Heart right ventricle (tissue), 16 donors: Measurements from ENCODE around the gene PRICKLE2. TPM values are rescaled to one million over a fixed set of nuclear protein-coding genes. Genes with fewer than 3 reads are reported as not detected.

Source experiments
- ATAC-seq, 8 donors: fragments of 200-7000 bp; cut with Tn5 transposase; one replicate each; pipeline ENCODE4 v1.9.1; 2020; ENCODE audit warnings: mild to moderate bottlenecking in 8 of 8, moderate library complexity in 8 of 8, moderate number of reproducible peaks in 1 of 8
- DNase-seq, 2 donors: peaks; one replicate each; pipeline ENCODE4 v3.0.0-alpha.2; 2020
- H3K27ac ChIP-seq, 10 donors: fragments of 200-600 bp; sonication (generic) in 2 of 10; one replicate each; pipeline versions ENCODE4 v1.5.0 to v1.8.0; 2020 to 2022; ENCODE audit warnings: mild to moderate bottlenecking in 3 of 10
- H3K27me3 ChIP-seq, 7 donors: fragments of 200-600 bp; one replicate each; pipeline ENCODE4 v1.8.0; 2021 to 2022; ENCODE audit warnings: mild to moderate bottlenecking in 2 of 7
- H3K36me3 ChIP-seq, 9 donors: fragments of 200-600 bp; sonication (generic) in 1 of 9; one replicate each; pipeline versions ENCODE4 v1.5.0 to v1.8.0; 2020 to 2022; ENCODE audit warnings: mild to moderate bottlenecking in 2 of 9
- H3K4me1 ChIP-seq, 9 donors: fragments of 200-600 bp; sonication (generic) in 1 of 9; one replicate each; pipeline versions ENCODE4 v1.5.0 to v1.8.0; 2020 to 2022; ENCODE audit warnings: mild to moderate bottlenecking in 4 of 9
- H3K4me3 ChIP-seq, 10 donors: fragments of 200-600 bp; sonication (generic) in 2 of 10; one replicate each; pipeline versions ENCODE4 v1.5.0 to v1.8.0; 2020 to 2022; ENCODE audit warnings: mild to moderate bottlenecking in 7 of 10, moderate library complexity in 2 of 10
- H3K9me3 ChIP-seq, 11 donors: fragments of 200-600 bp in 10 of 11; sonication (generic) in 2 of 11; one replicate each; pipeline versions ENCODE4 v1.5.0 to v1.8.0; 2013 to 2022; ENCODE audit warnings: mild to moderate bottlenecking in 2 of 11, control low read depth in 1 of 11, moderate library complexity in 1 of 11
- WGBS, 2 donors: extraction: QIAGEN DNeasy Blood & Tissue Kit; methylation state at CpG; one replicate each; pipeline ENCODE4 v1.1.7; 2013; ENCODE audit warnings: inconsistent platforms in 1 of 2; 5-methylcytosine and 5-hydroxymethylcytosine counted together
- intact Hi-C, 10 donors: fragments of 100-400 bp; cut with DNase I; formaldehyde crosslinking; loops; one replicate each; pipeline versions ENCODE4 v1.11.1 to v1.14.2; 2022
- polyA plus RNA-seq, 2 donors: library from polyadenylated mRNA; stranded (reverse); fragments of 200-250 nt; gene quantifications; one replicate each; pipeline ENCODE4 v1.2.3, GENCODE V29; 2013
- total RNA-seq, 10 donors: library from RNA; stranded (reverse); fragmentation: NEBNext Ultra II Directional in 3 of 10; extraction: Animal tissue kit (Norgen Biotek cat#: 25700) in 3 of 10; gene quantifications; one replicate each; pipeline versions ENCODE4 v1.2.1 to v1.2.4, GENCODE V29; 2021 to 2023
- TF ChIP-seq, protein P1 (sequence below), 9 donors: fragments of 200-600 bp; sonication (generic) in 2 of 9; IDR thresholded peaks; one replicate each; pipeline versions ENCODE4 v1.5.0 to v1.8.0; 2021 to 2022; ENCODE audit warnings: antibody characterized with exemption in 9 of 9, mild to moderate bottlenecking in 5 of 9, moderate library complexity in 1 of 9
- donor health status: Arrhythmogenic right ventricular cardiomyopathy.
- donor health status: ischemic (EF 13 %, LVEDD 7.1; RV severe dilation, severe dysfunction).
- donor health status: healthy with polysubstance abuse.
- donor health status: DM: no; HTN: yes; CAD: no.
- donor health status: DM: no; HTN: no; CAD: no.
- donor health status: ischemic (EF 25% LVEDD 6.9; RV normal size, moderate dysfunction).
- donor health status: ischemic (EF 25% LVEDD 5.7; RV mildly dilated, moderate dysfunction).
- donor health status: healthy.
- donor health status: DM: yes; HTN: yes; CAD: no.
- donor health status: Ischemic cardiomyopathy.
- donor health status: ischemic (EF 35%, LVEDD 5.7; RV mildly dilated, moderate dysfunction).
- donor health status: nonischemic (EF 11% LVEDD 7.7; RV severe dilation, severe dysfunction).
- donor health status: DM: yes; HTN: yes; CAD: no.
- donor health status: PGD.
- donor health status: ischemic (EF 29% LVEDD 5.4; RV normal size, mild dysfunction).
- donor health status: nonischemic (EF 23%, LVEDD 6.1; RV moderate dilation, normal function).

The PRICKLE2 gene
- total and polyA plus RNA-seq, 12 donors, result 1.8 to 12.2 (median 8.1) TPM

DNA sequence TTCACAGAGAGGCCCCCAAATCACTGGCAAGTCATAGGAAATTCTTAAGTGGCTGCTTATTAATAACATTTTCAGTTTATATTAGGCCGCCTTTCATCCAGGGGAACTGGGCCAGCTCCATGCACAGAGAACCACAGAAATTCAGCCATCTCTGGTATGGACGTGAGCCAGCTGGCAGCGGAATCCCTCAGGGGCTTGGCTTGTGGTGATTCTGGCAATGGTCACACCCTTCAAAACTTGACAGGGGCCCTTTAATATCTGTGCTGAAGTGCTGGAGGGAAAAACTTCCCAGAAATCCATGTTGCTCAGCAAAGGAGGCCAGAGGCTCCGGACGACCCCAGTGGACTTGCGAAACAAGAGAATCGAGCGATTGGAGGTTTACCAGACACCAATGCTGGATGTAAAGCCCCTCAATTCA, 11.3 kb downstream of the PRICKLE2 start:
- H3K36me3 ChIP-seq, result no peaks in the 10 kb centered on the region
- H3K9me3 ChIP-seq, result no peaks in the 10 kb centered on the region
- ATAC-seq (peak; percentile 53 to 77 (median 70)), DNase-seq (peak; percentile 83)
- no peaks in the 10 kb centered on the region for H3K27me3 ChIP-seq
- 16 to 34% methylated on average over 8 of the region's 8 CpGs for WGBS, 2 donors
- TF ChIP-seq, protein P1, sequence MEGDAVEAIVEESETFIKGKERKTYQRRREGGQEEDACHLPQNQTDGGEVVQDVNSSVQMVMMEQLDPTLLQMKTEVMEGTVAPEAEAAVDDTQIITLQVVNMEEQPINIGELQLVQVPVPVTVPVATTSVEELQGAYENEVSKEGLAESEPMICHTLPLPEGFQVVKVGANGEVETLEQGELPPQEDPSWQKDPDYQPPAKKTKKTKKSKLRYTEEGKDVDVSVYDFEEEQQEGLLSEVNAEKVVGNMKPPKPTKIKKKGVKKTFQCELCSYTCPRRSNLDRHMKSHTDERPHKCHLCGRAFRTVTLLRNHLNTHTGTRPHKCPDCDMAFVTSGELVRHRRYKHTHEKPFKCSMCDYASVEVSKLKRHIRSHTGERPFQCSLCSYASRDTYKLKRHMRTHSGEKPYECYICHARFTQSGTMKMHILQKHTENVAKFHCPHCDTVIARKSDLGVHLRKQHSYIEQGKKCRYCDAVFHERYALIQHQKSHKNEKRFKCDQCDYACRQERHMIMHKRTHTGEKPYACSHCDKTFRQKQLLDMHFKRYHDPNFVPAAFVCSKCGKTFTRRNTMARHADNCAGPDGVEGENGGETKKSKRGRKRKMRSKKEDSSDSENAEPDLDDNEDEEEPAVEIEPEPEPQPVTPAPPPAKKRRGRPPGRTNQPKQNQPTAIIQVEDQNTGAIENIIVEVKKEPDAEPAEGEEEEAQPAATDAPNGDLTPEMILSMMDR (IDR thresholded peaks at IDR 0.05), result no peak
- peaks cover 16 to 90% (median 62%) of the 10 kb centered on the region in 9 donors for H3K4me1 ChIP-seq
- intact Hi-C loops, result loop anchor here in 2 of 10 donors (5.0 kb wide), 2 partner anchors 52 to 53 kb away; no protein-coding TSS in a partner anchor
- peak overlapping the region in 9 of 10 donors; percentile 9 to 42 (median 27) for H3K4me3 ChIP-seq
- peak overlapping the region; percentile 26 to 87 (median 76) for H3K27ac ChIP-seq

DNA sequence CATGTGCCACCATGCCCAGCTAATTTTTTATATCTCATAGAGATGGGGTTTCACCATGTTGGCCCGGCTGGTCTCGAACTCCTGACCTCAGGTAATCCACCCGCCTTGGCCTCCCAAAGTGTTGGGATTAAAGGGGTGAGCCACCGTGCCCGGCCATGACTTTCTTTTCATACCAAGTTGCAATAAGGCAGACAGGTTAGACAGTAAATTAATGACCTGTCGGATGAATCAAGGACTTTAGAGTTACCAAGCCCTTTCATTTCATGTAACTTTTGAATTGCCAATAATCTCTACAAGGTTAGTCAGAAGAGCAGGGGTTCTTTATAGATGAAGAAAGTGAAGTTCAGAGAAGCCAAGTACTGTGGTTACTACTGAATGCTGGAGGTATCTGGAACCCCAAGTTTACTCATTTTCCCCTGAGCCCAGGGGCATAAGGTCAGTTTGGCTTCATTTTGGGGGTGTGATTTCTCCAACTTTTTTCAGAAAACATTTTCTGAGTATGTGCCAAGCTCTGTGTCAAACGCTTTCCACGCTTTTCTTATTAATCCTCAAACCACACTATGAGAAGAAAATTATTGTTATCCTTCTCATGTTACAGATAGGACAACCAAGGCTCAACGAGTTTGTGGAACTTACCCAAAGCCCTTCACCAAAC, 11.9 kb downstream of the PRICKLE2 start:
- no peaks in the 10 kb centered on the region for H3K27me3 ChIP-seq
- DNase-seq (no peak), ATAC-seq (no peak)
- peak overlapping the region in 9 of 10 donors; percentile 26 to 87 (median 77) for H3K27ac ChIP-seq
- TF ChIP-seq, protein P1 (IDR thresholded peaks at IDR 0.05), result no peak
- intact Hi-C loops, result loop anchor here in 2 of 10 donors (5.0 kb wide), 2 partner anchors 51 to 54 kb away; no protein-coding TSS in a partner anchor
- H3K4me1 ChIP-seq, result peaks cover 16 to 88% (median 64%) of the 10 kb centered on the region in 9 donors
- peak overlapping the region in 3 of 10 donors; percentile 31 to 42 (median 38) for H3K4me3 ChIP-seq
- 82 to 84% methylated on average over 9 of the region's 9 CpGs for WGBS, 2 donors
- no peaks in the 10 kb centered on the region for H3K36me3 ChIP-seq
- no peaks in the 10 kb centered on the region for H3K9me3 ChIP-seq

DNA sequence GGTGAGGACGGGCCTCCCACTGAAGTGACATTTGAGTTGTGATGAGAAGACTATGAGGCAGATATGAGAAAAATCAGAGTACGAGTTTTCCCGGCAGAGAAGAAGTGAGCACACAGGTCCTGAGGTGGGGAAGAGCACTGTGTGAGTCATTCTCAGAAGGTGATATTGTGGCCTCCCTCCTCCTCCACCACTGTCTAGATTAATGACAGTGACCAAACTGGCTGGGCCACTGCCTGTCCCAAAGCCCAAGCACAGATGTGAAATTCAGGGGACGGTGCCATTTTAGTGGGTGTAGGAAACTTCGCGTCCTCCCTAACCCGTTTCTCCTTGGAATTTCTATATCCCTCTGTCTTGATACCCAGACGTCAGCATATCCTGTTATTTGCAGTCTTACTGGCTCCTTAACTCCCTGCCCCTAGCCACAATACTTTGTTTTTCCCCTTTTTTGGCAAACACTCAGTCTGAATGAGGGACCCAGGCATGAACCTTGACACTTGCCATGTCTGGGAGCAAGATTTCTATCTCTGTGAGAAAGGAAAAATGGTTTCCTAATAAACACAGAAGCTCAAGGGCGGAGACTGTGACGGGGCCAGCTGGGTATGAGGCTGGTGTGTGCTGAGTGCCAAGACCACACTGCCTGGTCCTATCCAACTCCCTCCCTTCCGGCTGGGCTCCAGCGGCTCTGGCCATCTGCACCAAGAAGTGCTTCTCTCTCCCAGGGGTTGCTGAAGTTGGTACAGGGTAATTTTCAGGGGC, 15.2 kb downstream of the PRICKLE2 start:
- ATAC-seq, result peak; percentile 57 to 85 (median 74)
- Histone ChIP-seq H3K27me3 (no peaks in the 10 kb centered on the region), H3K4me1 (peaks cover 13 to 89% (median 46%) of the 10 kb centered on the region in 9 donors), H3K36me3 (no peaks in the 10 kb centered on the region), H3K9me3 (no peaks in the 10 kb centered on the region), H3K27ac (peak overlapping the region in 9 of 10 donors; percentile 58 to 85 (median 70)), H3K4me3 (no peak overlapping the region)
- TF ChIP-seq, protein P1 (IDR thresholded peaks at IDR 0.05), result no peak
- intact Hi-C loops, result loop anchor here in 2 of 10 donors (5.0 kb wide), 2 partner anchors 48 to 57 kb away; no protein-coding TSS in a partner anchor
- WGBS, 2 donors, result 49 to 56% methylated on average over 12 of the region's 12 CpGs
- peak; percentile 65 to 77 for DNase-seq
